Upper lobe of right lung (tissue), 1 donor: ENCODE results near the gene VPS37D. TPM values are rescaled to one million over a fixed set of nuclear protein-coding genes. Genes with fewer than 3 reads are reported as not detected.
"Not testable (repeated sequence)": the region's sequence is repeated elsewhere in the genome, so short reads cannot be mapped to it uniquely, and the experiment has no call there.

Experiments
- ATAC-seq: fragments of 200-7000 bp; cut with Tn5 transposase; one replicate; pipeline ENCODE4 v1.9.1; 2020; ENCODE audit warnings: mild to moderate bottlenecking, moderate library complexity
- DNase-seq: peaks from one replicate; pipeline ENCODE4 v3.0.0-alpha.2; 2020
- H3K27ac ChIP-seq: fragments of 200-600 bp; one replicate; pipeline ENCODE4 v1.8.0; 2022
- H3K27me3 ChIP-seq: fragments of 200-600 bp; one replicate; pipeline ENCODE4 v1.8.0; 2022; ENCODE audit warnings: mild to moderate bottlenecking
- H3K36me3 ChIP-seq: fragments of 200-600 bp; one replicate; pipeline ENCODE4 v1.8.0; 2022
- H3K4me1 ChIP-seq: fragments of 200-600 bp; one replicate; pipeline ENCODE4 v1.8.0; 2022
- H3K4me3 ChIP-seq: fragments of 200-600 bp; one replicate; pipeline ENCODE4 v1.8.0; 2022; ENCODE audit warnings: mild to moderate bottlenecking
- H3K9me3 ChIP-seq: fragments of 200-600 bp; one replicate; pipeline ENCODE4 v1.8.0; 2022
- intact Hi-C: fragments of 100-400 bp; cut with DNase I; formaldehyde crosslinking; loops from one replicate; pipeline ENCODE4 v1.11.0; 2022
- microRNA-seq: library from miRNA; unstranded; fragments of <30 nt; microRNA quantifications from one replicate; pipeline ENCODE4 v1.2.0, GENCODE V29; 2020; ENCODE audit warnings: borderline microRNAs expressed
- total RNA-seq: library from RNA; stranded (reverse); fragmentation: NEBNext Ultra II Directional; extraction: Animal tissue kit (Norgen Biotek cat#: 25700); gene quantifications from one replicate; pipeline ENCODE4 v1.2.1, GENCODE V29; 2021
- TF ChIP-seq, protein P1 (sequence below): fragments of 200-600 bp; IDR thresholded peaks from one replicate; pipeline ENCODE4 v1.8.0; 2022; ENCODE audit warnings: antibody characterized with exemption
- donor health status: DM: no; HTN: yes; CAD: no; lungs with severe emphysema.

Gene VPS37D
- total RNA-seq, 1 donor from 2014 or later, result 1.4 TPM

DNA sequence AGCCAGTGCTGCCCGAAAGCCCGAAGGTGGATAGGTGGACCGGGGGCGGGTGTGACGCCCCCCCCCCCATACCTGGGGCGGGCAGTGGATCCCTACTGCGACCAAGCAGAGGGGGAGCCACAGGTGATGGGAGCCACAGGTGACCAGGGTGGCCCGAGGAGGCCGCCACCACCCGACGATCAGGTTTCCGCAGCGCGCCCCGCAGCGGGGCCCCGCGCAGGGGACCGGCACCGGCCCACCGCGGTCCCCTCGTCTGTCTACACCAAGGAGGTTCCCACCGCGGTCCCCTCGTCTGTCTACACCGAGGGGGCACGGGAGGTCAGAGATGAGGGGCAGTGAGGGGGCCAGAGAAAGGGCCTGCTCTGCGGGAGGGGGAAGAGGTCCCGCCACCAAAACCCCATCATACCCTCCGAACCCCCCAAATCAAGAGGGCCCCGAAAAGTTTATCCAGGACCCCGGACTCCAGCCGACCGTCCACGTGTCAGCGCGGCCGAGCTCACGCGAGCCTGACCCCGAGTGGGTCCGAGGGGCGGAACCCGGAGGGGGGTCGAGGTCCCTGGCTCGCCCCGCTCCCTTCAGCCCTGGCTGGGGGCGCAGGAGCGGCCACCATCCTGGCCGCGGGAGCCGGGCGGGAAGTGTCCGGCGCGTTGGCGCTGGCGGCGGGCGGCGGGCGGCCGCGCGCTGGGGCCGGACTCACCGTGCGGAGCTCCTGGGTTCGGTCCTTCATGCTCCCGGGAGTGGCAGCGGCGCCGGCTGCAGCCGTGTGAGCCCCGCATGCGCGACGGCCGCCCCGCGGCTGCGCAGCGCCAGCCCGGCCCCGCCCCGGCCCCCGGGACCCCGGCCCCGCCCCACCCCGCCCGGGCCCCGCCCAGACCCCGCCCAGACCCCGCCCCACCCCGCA, 51.5 kb downstream of the VPS37D start, which contains the start of gene STX1A:
TSS of gene STX1A (minus strand) at position 765 of the 901 bp plus-strand sequence. CDS start at position 727, 38 bp downstream.
- H3K4me1 ChIP-seq, result peaks cover 24% of the 10 kb centered on the region
- intact Hi-C loops, result no loop called here

DNA sequence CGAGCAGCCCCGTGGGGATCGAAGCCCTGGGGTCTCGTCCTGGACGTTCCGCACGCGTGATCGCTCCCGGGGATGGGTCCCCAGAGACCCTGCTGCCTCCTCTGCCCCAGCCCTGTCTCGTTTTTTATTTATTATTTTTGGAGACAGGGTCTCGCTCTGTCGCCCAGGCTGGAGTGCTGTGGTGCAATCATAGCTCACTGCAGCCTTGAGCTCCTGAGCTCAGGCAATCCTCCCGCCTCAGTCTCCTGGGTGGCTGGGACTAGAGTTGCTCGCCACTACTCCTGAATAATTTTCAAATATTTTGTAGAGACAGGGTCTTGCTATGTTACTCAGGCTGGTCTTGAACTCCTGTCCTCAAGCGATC, 52.2 kb downstream of the VPS37D start:
- H3K27me3 ChIP-seq, result no peaks in the 10 kb centered on the region
- peak; percentile 14 for ATAC-seq
- no peaks in the 10 kb centered on the region for H3K36me3 ChIP-seq
- H3K4me1 ChIP-seq, result peaks cover 24% of the 10 kb centered on the region
- no peak overlapping the region for H3K27ac ChIP-seq
- DNase-seq, result no peak
- intact Hi-C loops, result no loop called here
- no peaks in the 10 kb centered on the region for H3K9me3 ChIP-seq
- TF ChIP-seq, protein P1, sequence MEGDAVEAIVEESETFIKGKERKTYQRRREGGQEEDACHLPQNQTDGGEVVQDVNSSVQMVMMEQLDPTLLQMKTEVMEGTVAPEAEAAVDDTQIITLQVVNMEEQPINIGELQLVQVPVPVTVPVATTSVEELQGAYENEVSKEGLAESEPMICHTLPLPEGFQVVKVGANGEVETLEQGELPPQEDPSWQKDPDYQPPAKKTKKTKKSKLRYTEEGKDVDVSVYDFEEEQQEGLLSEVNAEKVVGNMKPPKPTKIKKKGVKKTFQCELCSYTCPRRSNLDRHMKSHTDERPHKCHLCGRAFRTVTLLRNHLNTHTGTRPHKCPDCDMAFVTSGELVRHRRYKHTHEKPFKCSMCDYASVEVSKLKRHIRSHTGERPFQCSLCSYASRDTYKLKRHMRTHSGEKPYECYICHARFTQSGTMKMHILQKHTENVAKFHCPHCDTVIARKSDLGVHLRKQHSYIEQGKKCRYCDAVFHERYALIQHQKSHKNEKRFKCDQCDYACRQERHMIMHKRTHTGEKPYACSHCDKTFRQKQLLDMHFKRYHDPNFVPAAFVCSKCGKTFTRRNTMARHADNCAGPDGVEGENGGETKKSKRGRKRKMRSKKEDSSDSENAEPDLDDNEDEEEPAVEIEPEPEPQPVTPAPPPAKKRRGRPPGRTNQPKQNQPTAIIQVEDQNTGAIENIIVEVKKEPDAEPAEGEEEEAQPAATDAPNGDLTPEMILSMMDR, result no peak
- peak overlapping the region; percentile 64 for H3K4me3 ChIP-seq

More for the DNA sequence above, 51.5 kb downstream of the VPS37D start, which contains the start of gene STX1A:
- peak; percentile 87 for DNase-seq
- Histone ChIP-seq H3K4me3 (peak within 1 kb of the TSS; percentile 64), H3K9me3 (no peaks in the 10 kb centered on the region), H3K36me3 (no peaks in the 10 kb centered on the region), H3K27ac (no peak within 1 kb of the TSS), H3K27me3 (no peaks in the 10 kb centered on the region)
- ATAC-seq, result peak; percentile 94
- TF ChIP-seq, protein P1, result no peak

DNA sequence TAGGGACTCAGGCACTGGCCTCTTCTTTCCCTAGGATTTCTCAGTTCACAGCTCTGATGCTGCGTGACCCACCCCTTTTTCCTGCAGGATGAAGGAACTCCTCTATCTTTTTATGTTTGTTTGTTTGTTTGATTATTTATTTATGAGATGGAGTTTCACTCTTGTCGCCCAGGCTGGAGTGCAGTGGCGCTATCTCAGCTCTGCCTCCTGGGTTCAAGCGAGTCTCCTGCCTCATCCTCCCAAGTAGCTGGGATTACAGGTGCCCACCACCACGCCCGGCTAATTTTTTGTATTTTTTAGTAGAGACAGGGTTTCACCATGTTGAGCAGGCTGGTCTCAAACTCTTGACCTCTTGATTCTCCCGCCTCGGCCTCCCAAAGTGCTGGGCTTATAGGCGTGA, 52.8 kb downstream of the VPS37D start:
- intact Hi-C loops, ATAC-seq, DNase-seq, H3K9me3 ChIP-seq, H3K27me3 ChIP-seq, H3K27ac ChIP-seq, H3K4me3 ChIP-seq, H3K36me3 ChIP-seq: not testable (repeated sequence)
- H3K4me1 ChIP-seq, result peaks cover 24% of the 10 kb centered on the region

DNA sequence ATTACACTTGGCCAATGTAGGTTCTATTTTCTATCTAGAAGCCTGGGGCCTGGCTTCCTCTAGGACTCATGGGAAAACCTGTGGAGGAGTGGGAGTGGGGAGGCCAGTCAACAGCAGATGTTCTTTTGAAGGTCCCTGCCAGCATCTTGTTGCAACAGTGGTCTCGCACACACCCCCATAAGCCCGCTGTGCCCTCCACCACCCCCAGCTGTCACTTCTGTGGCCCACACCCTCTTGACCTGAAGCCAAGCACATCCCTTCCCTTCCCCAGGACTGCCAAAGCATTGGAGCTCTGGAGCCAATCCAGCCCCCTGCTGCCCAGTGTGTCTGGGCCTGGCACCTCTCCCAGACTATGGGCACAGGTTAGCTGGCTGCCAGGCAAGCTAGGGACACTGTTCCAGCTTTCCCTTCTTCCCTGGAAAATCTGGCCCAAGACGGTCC, 53.8 kb downstream of the VPS37D start:
- no peak for DNase-seq
- Histone ChIP-seq H3K27me3 (peaks cover 2% of the 10 kb centered on the region), H3K27ac (no peak overlapping the region), H3K36me3 (no peaks in the 10 kb centered on the region), H3K9me3 (no peaks in the 10 kb centered on the region), H3K4me1 (peaks cover 24% of the 10 kb centered on the region), H3K4me3 (no peak overlapping the region)
- TF ChIP-seq, protein P1, result no peak
- ATAC-seq, result no peak
- intact Hi-C loops, result no loop called here

Small RNA genes lying within 50 kb of the gene (microRNA-seq; reads per million reads assigned to microRNA genes)
- not detected for gene MIR4284

Other genes starting within 250 kb of the VPS37D start
- 0.26 TPM for gene FZD9, start 234.1 kb upstream of the VPS37D start, total RNA-seq
- 55.7 TPM for gene BAZ1B, start 145.5 kb upstream of the VPS37D start, total RNA-seq
- gene BCL7B, start 110.1 kb upstream of the VPS37D start, total RNA-seq, result 71.8 TPM
- gene TBL2, start 89.3 kb upstream of the VPS37D start, total RNA-seq, result 29.8 TPM
- 11.1 TPM for gene MLXIPL, start 43.3 kb upstream of the VPS37D start, total RNA-seq
- gene DNAJC30, start 15.6 kb downstream of the VPS37D start, total RNA-seq, result 10.2 TPM
- 38.4 TPM for gene BUD23, start 15.8 kb downstream of the VPS37D start, total RNA-seq
- 6.3 TPM for gene STX1A, start 51.8 kb downstream of the VPS37D start, total RNA-seq
- 19.7 TPM for gene ABHD11, start 71.0 kb downstream of the VPS37D start, total RNA-seq
- gene CLDN3, start 102.4 kb downstream of the VPS37D start, total RNA-seq, result 11.8 TPM
- 103 TPM for gene CLDN4, start 163.2 kb downstream of the VPS37D start, total RNA-seq
- 2.3 TPM for gene METTL27, start 174.7 kb downstream of the VPS37D start, total RNA-seq
- gene TMEM270, start 193.3 kb downstream of the VPS37D start, total RNA-seq, result not detected